Adrenal gland (tissue), 5 donors: ENCODE measurements around the gene UBXN1.

Experiments
- POLR2A ChIP-seq, 2 donors: fragments of 450-650 bp; IDR thresholded peaks; one replicate each; pipeline ENCODE4 v1.6.1; 2017; ENCODE audit warnings: antibody characterized with exemption in 2 of 2, mild to moderate bottlenecking in 2 of 2, moderate library complexity in 1 of 2
- TF ChIP-seq, protein P1 (sequence below), 6 experiments: fragments of 450-650 bp in 4 of 6; fragments of 200-600 bp in 2 of 6; sonication (generic) in 1 of 6; IDR thresholded peaks; 1 replicate in 5 of 6; 2 replicates in 1 of 6; pipeline versions ENCODE4 v1.5.1 to v1.8.0; 2016 to 2021; ENCODE audit warnings: antibody characterized with exemption in 6 of 6, mild to moderate bottlenecking in 2 of 6, moderate library complexity in 1 of 6
- donor health status: DM: no; HTN: no; CAD: no.

DNA sequence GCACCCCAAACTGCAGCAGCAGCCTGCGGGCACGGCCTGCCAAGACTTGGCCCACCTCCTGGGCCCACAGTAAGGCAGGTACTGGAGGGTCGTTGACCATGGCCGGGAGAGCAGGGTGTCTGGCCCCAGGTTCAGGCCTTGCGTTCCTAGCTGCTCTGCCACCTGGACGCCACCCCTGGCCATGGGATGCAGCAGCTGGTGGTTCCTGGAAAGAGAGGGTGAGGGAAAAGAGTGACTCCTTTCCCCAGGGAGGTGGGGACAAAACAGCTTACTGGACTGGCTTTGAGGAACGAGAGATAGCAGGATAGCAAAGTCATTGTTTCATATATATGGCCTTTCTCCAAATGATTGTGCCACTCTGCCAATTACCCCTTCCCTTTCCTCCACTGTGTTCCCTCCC is 26.5 kb upstream of the UBXN1 start:
- TF ChIP-seq, protein P1, sequence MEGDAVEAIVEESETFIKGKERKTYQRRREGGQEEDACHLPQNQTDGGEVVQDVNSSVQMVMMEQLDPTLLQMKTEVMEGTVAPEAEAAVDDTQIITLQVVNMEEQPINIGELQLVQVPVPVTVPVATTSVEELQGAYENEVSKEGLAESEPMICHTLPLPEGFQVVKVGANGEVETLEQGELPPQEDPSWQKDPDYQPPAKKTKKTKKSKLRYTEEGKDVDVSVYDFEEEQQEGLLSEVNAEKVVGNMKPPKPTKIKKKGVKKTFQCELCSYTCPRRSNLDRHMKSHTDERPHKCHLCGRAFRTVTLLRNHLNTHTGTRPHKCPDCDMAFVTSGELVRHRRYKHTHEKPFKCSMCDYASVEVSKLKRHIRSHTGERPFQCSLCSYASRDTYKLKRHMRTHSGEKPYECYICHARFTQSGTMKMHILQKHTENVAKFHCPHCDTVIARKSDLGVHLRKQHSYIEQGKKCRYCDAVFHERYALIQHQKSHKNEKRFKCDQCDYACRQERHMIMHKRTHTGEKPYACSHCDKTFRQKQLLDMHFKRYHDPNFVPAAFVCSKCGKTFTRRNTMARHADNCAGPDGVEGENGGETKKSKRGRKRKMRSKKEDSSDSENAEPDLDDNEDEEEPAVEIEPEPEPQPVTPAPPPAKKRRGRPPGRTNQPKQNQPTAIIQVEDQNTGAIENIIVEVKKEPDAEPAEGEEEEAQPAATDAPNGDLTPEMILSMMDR (IDR thresholded peaks at IDR 0.05), result peak in 1 of 6 experiments; percentile 3
- TF ChIP-seq POLR2A (IDR thresholded peaks at IDR 0.05), result no peak
